GM12878 (cell line): ENCODE data around the gene COL23A1. TPM values are rescaled to one million over a fixed set of nuclear protein-coding genes. Genes with fewer than 3 reads are reported as not detected.

Experiments
- ATAC-seq: fragments of 200-7000 bp; cut with Tn5 transposase; 3 replicates; pipeline ENCODE4 v1.9.1; 2020; ENCODE audit warnings: mild to moderate bottlenecking, moderate library complexity
- BruUV-seq: library from RNA; stranded (reverse); fragments of 400-500 nt; replicated peaks from 2 replicates; lab custom pipeline; 2021; lab: Mats Ljungman, UMichigan
- CTCF ChIA-PET: fragments of 300-600 bp; sonication (Branson Sonifier 250); formaldehyde crosslinking; extraction: SDS; loops from one replicate; lab custom pipeline; 2021; ENCODE audit warnings: inconsistent platforms; lab: Yijun Ruan, JAX
- POLR2A ChIA-PET: fragments of 350-600 bp; formaldehyde crosslinking; extraction: SDS; loops from one replicate; lab custom pipeline; 2021; ENCODE audit warnings: inconsistent platforms; lab: Charles Lee
- RAD21 ChIA-PET: fragments of 300-600 bp; sonication (Branson Sonifier 250); formaldehyde crosslinking; loops from one replicate; lab custom pipeline; 2023; ENCODE audit warnings: antibody characterized with exemption; ENCODE audit not compliant: unreplicated experiment; lab: Charles Lee
- SMC1A ChIA-PET: fragments of 300-600 bp; sonication (Branson Sonifier 250); formaldehyde crosslinking; loops from one replicate; lab custom pipeline; 2023; ENCODE audit not compliant: unreplicated experiment, uncharacterized antibody; lab: Charles Lee
- DNase-seq: peaks from one replicate; pipeline ENCODE4 v3.0.0-alpha.2; 2011; ENCODE audit warnings: low read depth, low spot score
- FAIRE-seq: peaks from 3 replicates; lab custom pipeline; 2011; peaks lifted over from hg19 to GRCh38; lab: Jason Lieb, UNC
- H2AFZ ChIP-seq: 2 replicates; pipeline ENCODE4 v1.6.0; 2011; ENCODE audit warnings: low read depth, low read length, control low read depth; ENCODE audit not compliant: control insufficient read depth
- H3K27ac ChIP-seq: 2 replicates; pipeline ENCODE4 v1.5.1; 2011; ENCODE audit warnings: control low read depth; ENCODE audit not compliant: control insufficient read depth, insufficient read depth
- H3K27me3 ChIP-seq, 2 experiments: replicated peaks in 1 of 2; 2 replicates each; pipeline versions ENCODE4 v1.6.0 to v1.6.1; 2011; ENCODE audit warnings: low read length in 1 of 2; ENCODE audit not compliant: control insufficient read depth in 2 of 2, insufficient read depth in 2 of 2
- H3K36me3 ChIP-seq, 2 experiments: 2 replicates each; pipeline ENCODE4 v1.5.1; 2011; ENCODE audit warnings: low read length in 1 of 2; ENCODE audit not compliant: control insufficient read depth in 2 of 2, insufficient read depth in 2 of 2
- H3K4me1 ChIP-seq: 2 replicates; pipeline ENCODE4 v1.6.1; 2011; ENCODE audit warnings: mild to moderate bottlenecking, low read length, moderate library complexity, mixed read lengths; ENCODE audit not compliant: control insufficient read depth, insufficient read depth
- H3K4me2 ChIP-seq: 2 replicates; pipeline ENCODE4 v1.6.0; 2011; ENCODE audit warnings: control low read depth; ENCODE audit not compliant: control insufficient read depth, insufficient read depth
- H3K4me3 ChIP-seq: fragments of 200-600 bp; sonication (generic); 2 replicates; pipeline ENCODE4 v1.5.1; 2016
- H3K79me2 ChIP-seq: 2 replicates; pipeline ENCODE4 v1.6.0; 2011; ENCODE audit warnings: low read length; ENCODE audit not compliant: control insufficient read depth, insufficient read depth
- H3K9ac ChIP-seq: 2 replicates; pipeline ENCODE4 v1.8.0; 2011; ENCODE audit warnings: low read length, control low read depth, mixed read lengths; ENCODE audit not compliant: control insufficient read depth, insufficient read depth
- H3K9me3 ChIP-seq: replicated peaks from 3 replicates; pipeline ENCODE4 v1.5.1; 2011; ENCODE audit warnings: mild to moderate bottlenecking, low read length; ENCODE audit not compliant: control insufficient read depth, insufficient read depth
- H4K20me1 ChIP-seq: 2 replicates; pipeline ENCODE4 v1.6.0; 2011; ENCODE audit not compliant: control insufficient read depth, insufficient read depth
- ATF3 ChIP-seq: IDR thresholded peaks from 2 replicates; pipeline ENCODE4 v1.6.1; 2011; ENCODE audit warnings: low read depth, mild to moderate bottlenecking, low read length, moderate library complexity, borderline replicate concordance; ENCODE audit errors: extremely low read depth
- EGR1 ChIP-seq, 2 experiments: IDR thresholded peaks; 1 replicate in 1 of 2; 2 replicates in 1 of 2; pipeline ENCODE4 v1.6.1; 2011 to 2012; ENCODE audit warnings: low read depth in 2 of 2, low read length in 2 of 2, borderline replicate concordance in 1 of 2, mild to moderate bottlenecking in 1 of 2, moderate library complexity in 1 of 2
- GATAD2B ChIP-seq: fragments of 450-650 bp; conservative IDR thresholded peaks from 2 replicates; pipeline ENCODE4 v1.6.1; 2017; ENCODE audit warnings: low read depth, mild to moderate bottlenecking, moderate library complexity
- JUND ChIP-seq: IDR thresholded peaks from 2 replicates; pipeline ENCODE4 v1.6.1; 2012; ENCODE audit warnings: low read depth, mild to moderate bottlenecking, low read length, improper control_type of control experiment, moderate library complexity
- NFYB ChIP-seq: IDR thresholded peaks from 2 replicates; pipeline ENCODE4 v1.6.1; 2011; ENCODE audit warnings: low read depth, mild to moderate bottlenecking, low read length, improper control_type of control experiment, moderate library complexity; ENCODE audit not compliant: insufficient read depth
- POLR2AphosphoS5 ChIP-seq: IDR thresholded peaks from 2 replicates; pipeline ENCODE4 v1.6.1; 2011; ENCODE audit warnings: mild to moderate bottlenecking, low read length, inconsistent platforms
- SMC3 ChIP-seq: IDR thresholded peaks from 2 replicates; pipeline ENCODE4 v1.6.1; 2011; ENCODE audit warnings: low read length, improper control_type of control experiment, borderline replicate concordance
- STAT1 ChIP-seq: fragments of 450-650 bp; conservative IDR thresholded peaks from 2 replicates; pipeline ENCODE4 v1.6.1; 2014; ENCODE audit warnings: antibody characterized with exemption, mild to moderate bottlenecking
- YY1 ChIP-seq: IDR thresholded peaks from 2 replicates; pipeline ENCODE4 v1.6.1; 2011; ENCODE audit warnings: low read depth, mild to moderate bottlenecking, low read length
- WGBS: methylation state at CpG from one replicate; pipeline ENCODE4 v1.1.6; 2016; ENCODE audit warnings: low lambda C conversion rate; ENCODE audit not compliant: insufficient replicate concordance, insufficient coverage; ENCODE audit errors: missing lambda C conversion rate; 5-methylcytosine and 5-hydroxymethylcytosine counted together
- in situ Hi-C: fragments of 300-500 bp; cut with MboI; formaldehyde crosslinking; loops from 9 replicates; pipeline ENCODE4 v1.14.3; 2018; ENCODE audit warnings: mixed read lengths
- intact Hi-C: fragments of 100-400 bp; cut with micrococcal nuclease; formaldehyde crosslinking; loops from one replicate; pipeline ENCODE4 v1.14.2; 2022; ENCODE audit not compliant: unreplicated experiment
- polyA plus RNA-seq, 11 experiments: library from polyadenylated mRNA; depleted of rRNA in 4 of 11; unstranded in 6 of 11; stranded (reverse) in 5 of 11; fragments of >200 nt; fragmentation: Nextera tagmentation in 4 of 11; fragmentation: Illumina TruSeq in 1 of 11; extraction: Ambion mirVana in 4 of 11; extraction: Trizol in 1 of 11; gene quantifications; 1 replicate in 1 of 11; 2 replicates in 10 of 11; pipeline versions ENCODE4 v1.2.1 to v1.2.3, GENCODE V29; 2011 to 2016; ENCODE audit warnings: inconsistent platforms in 2 of 11, missing spikeins in 2 of 11, low read depth in 1 of 11
- total RNA-seq, 4 experiments: library from RNA; depleted of rRNA in 3 of 4; stranded (reverse); fragments of >200 nt in 3 of 4; fragmentation: Illumina TruSeq in 1 of 4; extraction: Trizol in 1 of 4; gene quantifications; 2 replicates each; pipeline versions ENCODE4 v1.2.1 to v1.2.3, GENCODE V29; 2013 to 2021
- TF ChIP-seq, protein P1 (sequence below): fragments of 450-650 bp; formaldehyde crosslinking; IDR thresholded peaks from 2 replicates; pipeline ENCODE4 v1.4.0; 2020; ENCODE audit warnings: mild to moderate bottlenecking, moderate library complexity
- TF ChIP-seq, protein P2 (sequence below): IDR thresholded peaks from 2 replicates; pipeline ENCODE4 v1.6.1; 2012; ENCODE audit warnings: mild to moderate bottlenecking, low read depth, low read length

The COL23A1 gene
- total and polyA plus RNA-seq, 10 of the 15 experiments (the other 5 are each of a cell fraction or from before 2014, with no cell fraction given), result 0.03 to 0.83 (median 0.09) TPM; not detected in 5

DNA sequence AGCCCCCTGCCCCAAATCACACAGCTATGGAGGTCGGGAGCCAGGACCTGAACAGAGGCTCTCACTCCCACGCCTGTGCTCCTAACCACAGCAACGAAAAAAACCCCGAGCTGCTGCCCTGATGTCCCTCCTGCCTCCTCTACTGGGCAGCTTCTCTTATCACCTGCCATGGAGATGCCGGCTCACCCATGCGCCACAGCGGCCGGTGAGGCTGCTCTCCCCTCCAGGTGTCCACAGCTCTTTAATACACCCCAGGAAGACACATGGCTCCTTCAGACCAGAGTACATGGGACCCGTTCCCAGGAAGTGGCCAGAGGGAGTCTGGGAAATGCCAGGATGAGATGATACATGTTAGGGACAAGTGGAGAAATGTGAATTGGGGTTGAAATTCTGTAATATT, 110.9 kb downstream of the COL23A1 start:
- Histone ChIP-seq H3K79me2 (no peaks in the 10 kb centered on the region), H3K9me3 (no peaks in the 10 kb centered on the region), H4K20me1 (no peaks in the 10 kb centered on the region), H3K4me3 (no peak overlapping the region), H3K9ac (no peak overlapping the region), H2AFZ (no peak overlapping the region), H3K4me2 (no peak overlapping the region), H3K36me3 (no peaks in the 10 kb centered on the region), H3K27ac (no peak overlapping the region), H3K4me1 (no peaks in the 10 kb centered on the region), H3K27me3 (no peaks in the 10 kb centered on the region)
- intact Hi-C loops, result no loop called here
- no TSS peak for BruUV-seq
- CTCF ChIA-PET, result no interaction called here
- TF ChIP-seq EGR1 (IDR thresholded peaks at IDR 0.05; ENCODE audit: borderline replicate concordance in 1 of 2, low read depth in 2 of 2, low read length in 2 of 2), result no peak
- no peak for TF ChIP-seq ATF3
- TF ChIP-seq POLR2AphosphoS5, result no peak
- no peak for TF ChIP-seq STAT1
- RAD21 ChIA-PET, result no interaction called here
- in situ Hi-C loops, result no loop called here
- SMC1A ChIA-PET, result no interaction called here
- WGBS, result 56% methylated on average over 8 of the region's 9 CpGs
- DNase-seq (no peak), FAIRE-seq (no peak), ATAC-seq (no peak)
- POLR2A ChIA-PET, result no interaction called here

- no peak for DNase-seq
- H3K27me3 ChIP-seq, result no peaks in the 10 kb centered on the region
- no peaks in the 10 kb centered on the region for H3K36me3 ChIP-seq
- no peak overlapping the region for H3K9ac ChIP-seq
- POLR2A ChIA-PET, result no interaction called here
- CTCF ChIA-PET, result no interaction called here
- H4K20me1 ChIP-seq, result no peaks in the 10 kb centered on the region
- whole genome bisulfite sequencing, result 33% methylated on average over 5 of the region's 5 CpGs
- no TSS peak for BruUV-seq
- no peak for FAIRE-seq
- no peaks in the 10 kb centered on the region for H3K79me2 ChIP-seq
- H3K4me1 ChIP-seq, result no peaks in the 10 kb centered on the region
- in situ Hi-C loops (no loop called here), intact Hi-C loops (no loop called here)
- SMC1A ChIA-PET, result no interaction called here
- no peak for ATAC-seq
- no peak overlapping the region for H2AFZ ChIP-seq
- H3K4me3 ChIP-seq, result no peak overlapping the region
- H3K4me2 ChIP-seq, result no peak overlapping the region
- RAD21 ChIA-PET, result no interaction called here
- no peaks in the 10 kb centered on the region for H3K9me3 ChIP-seq
- no peak overlapping the region for H3K27ac ChIP-seq
- TF ChIP-seq, protein P1, sequence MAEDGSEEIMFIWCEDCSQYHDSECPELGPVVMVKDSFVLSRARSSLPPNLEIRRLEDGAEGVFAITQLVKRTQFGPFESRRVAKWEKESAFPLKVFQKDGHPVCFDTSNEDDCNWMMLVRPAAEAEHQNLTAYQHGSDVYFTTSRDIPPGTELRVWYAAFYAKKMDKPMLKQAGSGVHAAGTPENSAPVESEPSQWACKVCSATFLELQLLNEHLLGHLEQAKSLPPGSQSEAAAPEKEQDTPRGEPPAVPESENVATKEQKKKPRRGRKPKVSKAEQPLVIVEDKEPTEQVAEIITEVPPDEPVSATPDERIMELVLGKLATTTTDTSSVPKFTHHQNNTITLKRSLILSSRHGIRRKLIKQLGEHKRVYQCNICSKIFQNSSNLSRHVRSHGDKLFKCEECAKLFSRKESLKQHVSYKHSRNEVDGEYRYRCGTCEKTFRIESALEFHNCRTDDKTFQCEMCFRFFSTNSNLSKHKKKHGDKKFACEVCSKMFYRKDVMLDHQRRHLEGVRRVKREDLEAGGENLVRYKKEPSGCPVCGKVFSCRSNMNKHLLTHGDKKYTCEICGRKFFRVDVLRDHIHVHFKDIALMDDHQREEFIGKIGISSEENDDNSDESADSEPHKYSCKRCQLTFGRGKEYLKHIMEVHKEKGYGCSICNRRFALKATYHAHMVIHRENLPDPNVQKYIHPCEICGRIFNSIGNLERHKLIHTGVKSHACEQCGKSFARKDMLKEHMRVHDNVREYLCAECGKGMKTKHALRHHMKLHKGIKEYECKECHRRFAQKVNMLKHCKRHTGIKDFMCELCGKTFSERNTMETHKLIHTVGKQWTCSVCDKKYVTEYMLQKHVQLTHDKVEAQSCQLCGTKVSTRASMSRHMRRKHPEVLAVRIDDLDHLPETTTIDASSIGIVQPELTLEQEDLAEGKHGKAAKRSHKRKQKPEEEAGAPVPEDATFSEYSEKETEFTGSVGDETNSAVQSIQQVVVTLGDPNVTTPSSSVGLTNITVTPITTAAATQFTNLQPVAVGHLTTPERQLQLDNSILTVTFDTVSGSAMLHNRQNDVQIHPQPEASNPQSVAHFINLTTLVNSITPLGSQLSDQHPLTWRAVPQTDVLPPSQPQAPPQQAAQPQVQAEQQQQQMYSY, result no peak
- TF ChIP-seq JUND (no peak), YY1 (no peak), GATAD2B (no peak), NFYB (no peak), SMC3 (no peak)
- TF ChIP-seq, protein P2, sequence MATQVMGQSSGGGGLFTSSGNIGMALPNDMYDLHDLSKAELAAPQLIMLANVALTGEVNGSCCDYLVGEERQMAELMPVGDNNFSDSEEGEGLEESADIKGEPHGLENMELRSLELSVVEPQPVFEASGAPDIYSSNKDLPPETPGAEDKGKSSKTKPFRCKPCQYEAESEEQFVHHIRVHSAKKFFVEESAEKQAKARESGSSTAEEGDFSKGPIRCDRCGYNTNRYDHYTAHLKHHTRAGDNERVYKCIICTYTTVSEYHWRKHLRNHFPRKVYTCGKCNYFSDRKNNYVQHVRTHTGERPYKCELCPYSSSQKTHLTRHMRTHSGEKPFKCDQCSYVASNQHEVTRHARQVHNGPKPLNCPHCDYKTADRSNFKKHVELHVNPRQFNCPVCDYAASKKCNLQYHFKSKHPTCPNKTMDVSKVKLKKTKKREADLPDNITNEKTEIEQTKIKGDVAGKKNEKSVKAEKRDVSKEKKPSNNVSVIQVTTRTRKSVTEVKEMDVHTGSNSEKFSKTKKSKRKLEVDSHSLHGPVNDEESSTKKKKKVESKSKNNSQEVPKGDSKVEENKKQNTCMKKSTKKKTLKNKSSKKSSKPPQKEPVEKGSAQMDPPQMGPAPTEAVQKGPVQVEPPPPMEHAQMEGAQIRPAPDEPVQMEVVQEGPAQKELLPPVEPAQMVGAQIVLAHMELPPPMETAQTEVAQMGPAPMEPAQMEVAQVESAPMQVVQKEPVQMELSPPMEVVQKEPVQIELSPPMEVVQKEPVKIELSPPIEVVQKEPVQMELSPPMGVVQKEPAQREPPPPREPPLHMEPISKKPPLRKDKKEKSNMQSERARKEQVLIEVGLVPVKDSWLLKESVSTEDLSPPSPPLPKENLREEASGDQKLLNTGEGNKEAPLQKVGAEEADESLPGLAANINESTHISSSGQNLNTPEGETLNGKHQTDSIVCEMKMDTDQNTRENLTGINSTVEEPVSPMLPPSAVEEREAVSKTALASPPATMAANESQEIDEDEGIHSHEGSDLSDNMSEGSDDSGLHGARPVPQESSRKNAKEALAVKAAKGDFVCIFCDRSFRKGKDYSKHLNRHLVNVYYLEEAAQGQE, result no peak
These were observed 111.8 kb downstream of the COL23A1 start for GRCh38 chr5:178478370-178478769.
